HCT116 (cell line): ENCODE results near the gene ACER2. TPM values are rescaled to one million over a fixed set of nuclear protein-coding genes. Genes with fewer than 3 reads are reported as not detected.

Experiments
- ATAC-seq: fragments of 200-7000 bp; cut with Tn5 transposase; 2 replicates; pipeline ENCODE4 v1.9.1; 2020; ENCODE audit warnings: mild to moderate bottlenecking, moderate library complexity
- BruUV-seq: library from RNA; stranded (reverse); fragments of 400-500 nt; replicated peaks from 2 replicates; lab custom pipeline; 2021; lab: Mats Ljungman, UMichigan
- CTCF ChIA-PET: fragments of 300-600 bp; sonication (Branson Sonifier 250); formaldehyde crosslinking; loops from one replicate; lab custom pipeline; 2021; ENCODE audit warnings: antibody characterized with exemption; lab: Charles Lee
- POLR2A ChIA-PET: fragments of 300-600, 350-600 bp; sonication (Branson Sonifier 250); formaldehyde crosslinking; loops from one replicate; lab custom pipeline; 2021; ENCODE audit warnings: antibody characterized with exemption; lab: Charles Lee
- RAD21 ChIA-PET, 2 experiments: fragments of 300-600 bp; sonication (Branson Sonifier 250); formaldehyde crosslinking; loops; one replicate each; lab custom pipeline; 2023; ENCODE audit warnings: low total read pairs in 2 of 2; ENCODE audit not compliant: uncharacterized antibody in 2 of 2, unreplicated experiment in 2 of 2, low non-redundant PET in 1 of 2; lab: Charles Lee
- DNase-seq: peaks from one replicate; pipeline ENCODE4 v3.0.0-alpha.2; 2010; ENCODE audit warnings: low read depth, low spot score
- H2AFZ ChIP-seq: fragments of 200-600 bp; shearing (Covaris generic), sonication (generic); 2 replicates; pipeline ENCODE4 v1.6.1; 2017; ENCODE audit warnings: low read depth, mixed run types, mixed read lengths, antibody characterized with exemption, low read length; ENCODE audit not compliant: poor library complexity, severe bottlenecking
- H3K27ac ChIP-seq: 2 replicates; pipeline ENCODE4 v1.5.1; 2012; ENCODE audit warnings: low read depth, low read length
- H3K27me3 ChIP-seq: fragments of 200-600 bp; sonication (generic); 2 replicates; pipeline ENCODE4 v1.6.1; 2016; ENCODE audit warnings: mixed run types, low read length, mixed read lengths; ENCODE audit not compliant: insufficient read depth
- H3K36me3 ChIP-seq, 2 experiments: fragments of 200-500 bp in 1 of 2; fragments of 200-600 bp in 1 of 2; sonication (Bioruptor generic) in 1 of 2; sonication (generic) in 1 of 2; 2 replicates each; pipeline versions ENCODE4 v1.5.1 to v1.6.1; 2014 to 2016; ENCODE audit warnings: low read length in 2 of 2, inconsistent platforms in 1 of 2, mixed read lengths in 1 of 2, mixed run types in 1 of 2; ENCODE audit not compliant: insufficient read depth in 2 of 2, control insufficient read depth in 1 of 2
- H3K4me1 ChIP-seq, 2 experiments: fragments of 200-600 bp in 1 of 2; sonication (generic) in 1 of 2; 2 replicates each; pipeline versions ENCODE4 v1.5.1 to v1.6.1; 2012 to 2017; ENCODE audit warnings: low read length in 2 of 2, inconsistent platforms in 1 of 2, mild to moderate bottlenecking in 1 of 2, mixed read lengths in 1 of 2, mixed run types in 1 of 2, moderate library complexity in 1 of 2; ENCODE audit not compliant: insufficient read depth in 2 of 2, control insufficient read depth in 1 of 2
- H3K4me2 ChIP-seq: fragments of 200-600 bp; sonication (generic); 2 replicates; pipeline ENCODE4 v1.6.1; 2017; ENCODE audit warnings: mixed run types, low read length, mixed read lengths
- H3K4me3 ChIP-seq, 2 experiments: fragments of 200-600 bp in 1 of 2; sonication (generic) in 1 of 2; replicated peaks in 1 of 2; 2 replicates each; pipeline ENCODE4 v1.5.1; 2011 to 2016; ENCODE audit warnings: low read length in 2 of 2, control low read depth in 1 of 2, low read depth in 1 of 2, mild to moderate bottlenecking in 1 of 2, mixed read lengths in 1 of 2, mixed run types in 1 of 2
- H3K79me2 ChIP-seq: fragments of 200-600 bp; sonication (generic); 2 replicates; pipeline ENCODE4 v1.6.1; 2017; ENCODE audit warnings: mild to moderate bottlenecking, mixed run types, low read length, moderate library complexity, mixed read lengths; ENCODE audit not compliant: insufficient read depth
- H3K9ac ChIP-seq: fragments of 200-600 bp; sonication (generic); 2 replicates; pipeline ENCODE4 v1.6.1; 2016; ENCODE audit warnings: low read length, mixed read lengths
- H3K9me2 ChIP-seq: fragments of 200-600 bp; sonication (generic), shearing (Covaris generic); 2 replicates; pipeline ENCODE4 v1.6.1; 2017; ENCODE audit warnings: mixed run types, mild to moderate bottlenecking, moderate library complexity; ENCODE audit not compliant: insufficient read depth
- H3K9me3 ChIP-seq, 2 experiments: fragments of 200-500 bp in 1 of 2; fragments of 200-600 bp in 1 of 2; sonication (Bioruptor generic) in 1 of 2; sonication (generic) in 1 of 2; 2 replicates each; pipeline ENCODE4 v1.6.1; 2014 to 2017; ENCODE audit warnings: low read length in 2 of 2, mixed read lengths in 2 of 2, inconsistent platforms in 1 of 2, low read depth in 1 of 2, mild to moderate bottlenecking in 1 of 2, mixed run types in 1 of 2, moderate library complexity in 1 of 2; ENCODE audit not compliant: control insufficient read depth in 1 of 2, insufficient read depth in 1 of 2
- H4K20me1 ChIP-seq: fragments of 200-600 bp; sonication (generic), shearing (Covaris generic); 2 replicates; pipeline ENCODE4 v1.6.1; 2017; ENCODE audit warnings: mixed run types, mild to moderate bottlenecking, moderate library complexity; ENCODE audit not compliant: insufficient read depth
- CTCF ChIP-seq, 3 experiments: fragments of 200-600 bp in 1 of 3; sonication (generic) in 1 of 3; IDR thresholded peaks in 2 of 3; conservative IDR thresholded peaks in 1 of 3; 2 replicates each; pipeline ENCODE4 v1.5.1; 2012 to 2017; ENCODE audit warnings: low read depth in 2 of 3, low read length in 2 of 3, antibody characterized with exemption in 1 of 3, borderline replicate concordance in 1 of 3, control low read depth in 1 of 3, mild to moderate bottlenecking in 1 of 3, mixed read lengths in 1 of 3, mixed run types in 1 of 3, moderate library complexity in 1 of 3; ENCODE audit not compliant: insufficient read depth in 1 of 3
- POLR2A ChIP-seq: IDR thresholded peaks from 2 replicates; pipeline ENCODE4 v1.7.0; 2011; ENCODE audit warnings: borderline replicate concordance; ENCODE audit not compliant: insufficient read depth, insufficient read length; ENCODE audit errors: extremely low read depth
- RAD21 ChIP-seq: IDR thresholded peaks from 2 replicates; pipeline ENCODE4 v1.6.1; 2012; ENCODE audit warnings: low read depth, mild to moderate bottlenecking
- REST ChIP-seq: IDR thresholded peaks from 2 replicates; pipeline ENCODE4 v1.6.1; 2012; ENCODE audit warnings: low read depth
- SRF ChIP-seq: IDR thresholded peaks from 2 replicates; pipeline ENCODE4 v1.6.1; 2012; ENCODE audit warnings: low read depth
- TCF7L2 ChIP-seq: IDR thresholded peaks from 2 replicates; pipeline ENCODE4 v1.7.0; 2011; ENCODE audit warnings: borderline replicate concordance, inconsistent platforms; ENCODE audit not compliant: insufficient read depth, insufficient read length; ENCODE audit errors: extremely low read depth
- YY1 ChIP-seq: IDR thresholded peaks from 2 replicates; pipeline ENCODE4 v1.6.1; 2011; ENCODE audit warnings: low read length, low read depth, moderate library complexity, mild to moderate bottlenecking; ENCODE audit not compliant: insufficient replicate concordance; ENCODE audit errors: extremely low read depth
- intact Hi-C: fragments of 100-400 bp; cut with micrococcal nuclease; formaldehyde crosslinking; loops from 2 replicates; pipeline ENCODE4 v1.10.0; 2022
- total RNA-seq: library from RNA; stranded (reverse); gene quantifications from one replicate; pipeline ENCODE4 v1.2.1, GENCODE V29; 2021; ENCODE audit not compliant: unreplicated experiment

ACER2 gene
- total RNA-seq, 1 experiment from 2014 or later = 4.3 TPM

- no peaks in the 10 kb centered on the region for H3K27me3 ChIP-seq
- no peaks in the 10 kb centered on the region for H3K4me1 ChIP-seq
- H3K9me3 ChIP-seq = no peaks in the 10 kb centered on the region
- H3K27ac ChIP-seq = no peak overlapping the region
- H3K9ac ChIP-seq = no peak overlapping the region
- peaks cover 21 to 30% of the 10 kb centered on the region in 2 experiments; a peak in 3 of 4 replicates for H3K36me3 ChIP-seq
- no peak overlapping the region for H3K4me3 ChIP-seq
- H3K9me2 ChIP-seq = no peaks in the 10 kb centered on the region
- no peak overlapping the region for H3K4me2 ChIP-seq
- peaks cover 6% of the 10 kb centered on the region for H4K20me1 ChIP-seq
- ChIA-PET POLR2A (interaction anchor here (1.1 to 2.1 kb wide), 2 partner anchors 8 to 25 kb away, joined by 3 to 7 read pairs; partner anchors contain the start of gene RPS6), CTCF (no interaction called here), RAD21 (no interaction called here)
- H3K79me2 ChIP-seq = peaks cover 2% of the 10 kb centered on the region
- ATAC-seq (0 out of 2 replicates have a peak, but pooled peaks have one; percentile 44), DNase-seq (no peak)
- H2AFZ ChIP-seq = no peak overlapping the region
- intact Hi-C loops = loop anchor here (5.0 kb wide), 1 partner anchor 85 kb away; no protein-coding TSS in a partner anchor
- TF ChIP-seq TCF7L2 = no peak
- peak in 1 of 3 experiments; percentile 21; a peak in 1 of 6 replicates for TF ChIP-seq CTCF (IDR thresholded peaks at IDR 0.05 in 2 of 3, conservative IDR thresholded peaks at IDR 0.05 in 1 of 3; ENCODE audit: borderline replicate concordance in 1 of 3, insufficient read depth in 1 of 3, low read depth in 2 of 3, low read length in 2 of 3)
- TF ChIP-seq RAD21 = peak; percentile 9; the same call in 1 of the 2 replicates
- no TSS peak for BruUV-seq
Observed at GRCh38 chr9:19371942-19372341, 36.9 kb upstream of the ACER2 start.

GRCh38 chr9:19372567-19372966 is 36.2 kb upstream of the ACER2 start:
- Histone ChIP-seq H3K9ac (no peak overlapping the region), H3K4me2 (no peak overlapping the region), H3K36me3 (peaks cover 27 to 36% of the 10 kb centered on the region in 2 experiments; a peak in 3 of 4 replicates), H3K9me2 (no peaks in the 10 kb centered on the region), H3K79me2 (peaks cover 8% of the 10 kb centered on the region), H4K20me1 (peaks cover 12% of the 10 kb centered on the region), H3K9me3 (no peaks in the 10 kb centered on the region), H3K27ac (no peak overlapping the region), H3K27me3 (no peaks in the 10 kb centered on the region), H2AFZ (no peak overlapping the region), H3K4me1 (no peaks in the 10 kb centered on the region), H3K4me3 (no peak overlapping the region)
- RAD21 ChIA-PET = no interaction called here
- intact Hi-C loops = loop anchor here (5.0 kb wide), 1 partner anchor 85 kb away; no protein-coding TSS in a partner anchor
- DNase-seq (no peak), ATAC-seq (0 out of 2 replicates have a peak, but pooled peaks have one; percentile 12)
- no TSS peak for BruUV-seq
- CTCF ChIA-PET = no interaction called here
- TF ChIP-seq REST = no peak
- TF ChIP-seq POLR2A = no peak
- no peak for TF ChIP-seq YY1
- no peak for TF ChIP-seq SRF
- POLR2A ChIA-PET = interaction anchor here (1.1 kb wide), 1 partner anchor 24 kb away, joined by 3 read pairs; no protein-coding TSS in a partner anchor
